AG04449 (cell line): ENCODE measurements around the gene ECSCR.
"Not testable (repeated sequence)": the region's sequence is repeated elsewhere in the genome, so short reads cannot be mapped to it uniquely, and the experiment has no call there.

Experiments
- CTCF ChIA-PET: fragments of 350-600 bp; formaldehyde crosslinking; extraction: SDS; loops from one replicate; lab custom pipeline; 2021; ENCODE audit warnings: antibody characterized with exemption; lab: Yijun Ruan, JAX
- POLR2A ChIA-PET: fragments of 400-600, 350-600 bp; formaldehyde crosslinking; extraction: SDS; loops from one replicate; lab custom pipeline; 2020; ENCODE audit warnings: antibody characterized with exemption, inconsistent platforms; lab: Yijun Ruan, JAX
- DNase-seq: peaks from one replicate; pipeline ENCODE4 v3.0.0-alpha.2; 2010; ENCODE audit warnings: low read depth, low spot score
- H3K4me3 ChIP-seq: 2 replicates; pipeline ENCODE4 v1.5.1; 2011; ENCODE audit warnings: low read depth, mild to moderate bottlenecking, control low read depth, low read length
- CTCF ChIP-seq: IDR thresholded peaks from one replicate; pipeline ENCODE4 v1.5.1; 2011; ENCODE audit warnings: mild to moderate bottlenecking, moderate library complexity, low read length, control low read depth, inconsistent platforms; ENCODE audit not compliant: insufficient read depth; ENCODE audit errors: missing control alignments

The ECSCR gene

DNA sequence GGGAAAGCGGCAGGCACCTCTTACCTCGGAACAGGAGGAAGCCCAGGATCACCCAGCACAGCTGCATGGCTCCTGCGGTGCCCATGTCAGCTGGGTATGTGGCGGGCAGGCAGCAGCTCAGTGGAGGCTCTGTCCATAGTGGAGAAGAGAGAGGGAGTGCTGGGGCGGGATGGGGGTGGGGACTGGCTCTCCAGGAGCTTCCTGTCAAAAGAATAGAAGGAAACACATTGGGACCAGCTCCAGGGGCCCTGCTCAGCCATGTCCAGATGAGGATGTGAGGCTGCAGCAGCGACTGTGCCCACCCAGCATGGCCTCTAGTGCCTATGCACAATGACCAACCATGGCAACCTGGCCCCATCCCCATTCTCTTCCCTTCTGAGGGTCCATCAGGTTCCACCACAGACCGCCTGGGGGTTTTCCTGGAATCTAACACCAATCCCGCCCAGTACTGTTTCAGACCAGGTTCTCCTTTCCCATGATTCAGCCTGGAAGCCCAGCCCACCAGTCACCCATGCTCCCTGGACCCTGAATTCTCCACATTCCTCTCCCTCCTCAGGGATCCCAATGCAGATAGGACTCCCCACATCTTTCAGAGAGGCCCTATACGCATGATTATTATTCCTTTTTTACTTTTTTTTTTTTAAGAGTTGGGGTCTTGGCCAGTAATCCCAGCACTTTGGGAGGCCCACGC lies at the start of gene ECSCR:
Gene ECSCR (minus strand): TSS at position 158 of the 691 bp plus-strand sequence. CDS start 73 bp downstream, at position 85.
- ChIA-PET POLR2A (no interaction called here), CTCF (interaction anchor here (0.5 to 1.6 kb wide), 3 partner anchors 10 to 158 kb away, joined by 3 to 4 read pairs (median 3); partner anchors contain the start of gene STING1)
- H3K4me3 ChIP-seq: no peak within 1 kb of the TSS
- no peak for DNase-seq
- no peak for TF ChIP-seq CTCF

DNA sequence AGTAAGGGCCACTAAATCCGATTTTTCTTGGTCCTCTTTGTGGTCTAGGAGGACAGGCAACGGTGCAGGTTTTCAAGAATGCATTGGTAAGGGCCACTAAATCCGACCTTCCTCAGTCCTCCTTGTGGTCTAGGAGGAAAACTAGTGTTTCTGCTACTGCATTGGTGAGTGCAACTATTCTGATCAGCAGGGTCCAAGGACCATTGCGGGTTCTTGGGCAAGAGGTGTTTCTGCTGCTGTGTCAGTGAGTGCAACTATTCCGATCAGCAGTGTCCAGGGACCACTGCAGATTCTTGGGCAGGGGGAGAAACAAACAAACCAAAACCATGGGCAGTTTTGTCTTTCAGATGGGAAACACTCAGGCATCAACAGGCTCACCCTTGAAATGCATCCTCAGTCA lies 42.2 kb upstream of the ECSCR start:
- ChIA-PET POLR2A (interaction anchor here (0.5 kb wide), 1 partner anchor 25 kb away, joined by 4 read pairs; no protein-coding TSS in a partner anchor), CTCF (interaction anchor here (4.5 to 14.5 kb wide), 2 partner anchors 10 to 82 kb away, joined by 21 to 186 read pairs; no protein-coding TSS in a partner anchor)
- DNase-seq, H3K4me3 ChIP-seq: not testable (repeated sequence)

GRCh38 chr5:139503879-139504278 lies 41.3 kb upstream of the ECSCR start:
- H3K4me3 ChIP-seq, DNase-seq, POLR2A ChIA-PET: not testable (repeated sequence)
- CTCF ChIA-PET: interaction anchor here (1.0 to 14.5 kb wide), 3 partner anchors 10 to 81 kb away, joined by 3 to 186 read pairs (median 21); no protein-coding TSS in a partner anchor

GRCh38 chr5:139503036-139503817 lies 40.7 kb upstream of the ECSCR start:
- CTCF ChIA-PET: interaction anchor here (1.0 to 14.5 kb wide), 3 partner anchors 9 to 82 kb away, joined by 3 to 186 read pairs (median 3); no protein-coding TSS in a partner anchor
- POLR2A ChIA-PET: not testable (repeated sequence)

DNA sequence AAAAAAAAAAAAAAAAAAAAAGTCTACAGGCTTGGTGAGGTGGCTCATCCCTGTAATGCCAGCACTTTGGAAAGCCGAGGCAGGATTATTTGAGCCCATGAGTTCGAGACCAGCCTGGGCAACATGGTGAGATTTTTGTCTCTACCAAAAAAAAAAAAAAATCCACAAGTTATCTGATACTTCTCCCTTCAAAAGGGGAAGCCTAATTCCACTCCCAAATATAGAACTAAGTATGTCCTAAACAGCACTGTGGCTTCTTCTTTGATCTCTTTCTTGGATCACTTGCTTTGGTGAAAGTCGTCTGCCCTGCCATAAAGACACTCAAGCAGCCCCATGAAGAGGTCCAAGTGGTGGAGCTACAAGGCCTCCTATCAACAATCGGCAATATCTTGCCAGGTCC lies 38.8 kb upstream of the ECSCR start:
- ChIA-PET CTCF (interaction anchor here (14.5 kb wide), 1 partner anchor 14 kb away, joined by 186 read pairs; no protein-coding TSS in a partner anchor), POLR2A (no interaction called here)
- TF ChIP-seq CTCF: no peak
- DNase-seq: no peak
- no peak overlapping the region for H3K4me3 ChIP-seq

More at GRCh38 chr5:139503036-139503817, 40.7 kb upstream of the ECSCR start:
- not testable (repeated sequence) for DNase-seq, H3K4me3 ChIP-seq

DNA sequence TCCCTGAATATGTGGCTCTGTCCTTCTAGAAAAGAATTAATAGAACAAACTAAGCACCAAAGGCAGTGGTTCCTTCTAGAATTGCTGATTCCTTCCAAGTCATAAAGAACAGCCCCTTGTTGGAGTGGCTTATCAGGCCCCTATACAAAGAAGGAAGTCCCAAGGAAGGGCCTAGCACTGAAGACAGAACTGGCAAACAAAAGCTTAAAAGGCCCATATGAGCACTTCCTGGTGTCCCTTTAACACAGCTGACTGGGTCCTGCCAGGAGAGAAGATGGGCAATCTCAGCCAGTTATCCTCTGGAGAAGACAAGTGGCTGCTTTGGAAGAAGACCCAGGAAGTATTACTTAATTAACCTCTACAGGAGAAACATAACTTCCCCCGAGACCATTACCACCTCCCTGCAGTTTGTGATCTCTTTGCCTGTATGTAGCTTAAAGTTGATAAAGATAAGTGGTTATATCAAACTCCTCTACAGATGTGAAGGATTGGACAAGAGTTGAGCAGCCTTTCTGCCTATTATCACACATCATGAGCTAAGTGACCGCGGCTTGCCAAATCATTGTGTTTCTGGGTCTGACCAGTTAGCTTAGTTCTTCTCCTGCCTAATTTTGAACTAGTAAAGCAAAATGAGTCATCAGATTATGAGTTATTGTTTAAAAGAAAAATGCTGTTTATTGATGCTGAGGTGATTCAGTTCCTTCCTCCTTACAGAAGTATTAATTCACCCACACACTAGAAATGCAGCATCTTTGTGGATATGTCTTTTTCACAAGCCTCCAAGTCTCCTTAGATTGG lies 33.3 kb upstream of the ECSCR start:
- TF ChIP-seq CTCF: no peak
- no peak for DNase-seq
- ChIA-PET CTCF (interaction anchor here (1.3 to 14.5 kb wide), 4 partner anchors 14 to 75 kb away, joined by 8 to 186 read pairs (median 26); partner anchors contain the start of gene STING1), POLR2A (interaction anchor here (1.2 kb wide), 1 partner anchor 14 kb away, joined by 4 read pairs; the partner anchor contains the start of gene STING1)
- H3K4me3 ChIP-seq: no peak overlapping the region

DNA sequence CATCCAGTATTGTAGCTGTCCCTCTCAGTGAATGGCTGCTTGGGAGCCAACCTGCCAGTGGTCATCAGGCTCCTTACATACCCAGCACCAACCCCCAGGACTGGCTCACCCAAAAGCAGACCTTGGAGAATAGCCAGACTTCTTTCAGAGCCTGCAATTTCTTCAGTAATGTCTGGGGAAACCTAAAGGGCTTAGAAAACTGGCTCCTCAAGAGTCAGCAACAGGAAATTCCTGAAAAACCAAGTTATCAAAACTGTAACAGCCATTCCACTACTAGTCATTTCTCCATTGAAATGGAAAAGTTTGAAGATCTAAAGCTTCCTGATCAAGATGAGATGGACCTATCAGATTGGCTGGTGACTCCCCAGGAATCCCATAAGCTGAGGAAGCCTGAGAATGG lies 32.3 kb upstream of the ECSCR start:
- H3K4me3 ChIP-seq: no peak overlapping the region
- no peak for DNase-seq
- ChIA-PET POLR2A (interaction anchor here (1.4 kb wide), 1 partner anchor 13 kb away, joined by 6 read pairs; the partner anchor contains the start of gene STING1), CTCF (interaction anchor here (1.0 to 14.5 kb wide), 5 partner anchors 9 to 74 kb away, joined by 3 to 186 read pairs (median 26); partner anchors contain the start of gene STING1)
- no peak for TF ChIP-seq CTCF
